H9 (cell line): Measurements from ENCODE around the gene CTPS1. TPM values are rescaled to one million over a fixed set of nuclear protein-coding genes. Genes with fewer than 3 reads are reported as not detected.

ENCODE experiments used
- DNase-seq: peaks from one replicate; pipeline ENCODE4 v3.0.0-alpha.2; 2017
- H2AFZ ChIP-seq: one replicate; pipeline ENCODE4 v1.6.1; 2013; ENCODE audit warnings: mild to moderate bottlenecking, low read length, control low read depth, moderate library complexity
- H2AK5ac ChIP-seq: 2 replicates; pipeline ENCODE4 v1.6.1; 2013; ENCODE audit warnings: low read length, control low read depth, mixed read lengths; ENCODE audit not compliant: insufficient read length
- H2BK120ac ChIP-seq: one replicate; pipeline ENCODE4 v1.6.1; 2013; ENCODE audit warnings: low read depth, mild to moderate bottlenecking, low read length, control low read depth, inconsistent platforms; ENCODE audit not compliant: poor library complexity, severe bottlenecking
- H2BK12ac ChIP-seq: 2 replicates; pipeline ENCODE4 v1.6.1; 2013; ENCODE audit warnings: low read length, control low read depth, mixed read lengths, low read depth; ENCODE audit not compliant: insufficient read length
- H2BK15ac ChIP-seq: 2 replicates; pipeline ENCODE4 v1.6.1; 2013; ENCODE audit warnings: low read depth, low read length, control low read depth
- H2BK20ac ChIP-seq: one replicate; pipeline ENCODE4 v1.6.1; 2013; ENCODE audit warnings: low read depth, mild to moderate bottlenecking, low read length, control low read depth, inconsistent platforms; ENCODE audit not compliant: poor library complexity, severe bottlenecking
- H2BK5ac ChIP-seq: 2 replicates; pipeline ENCODE4 v1.6.1; 2013; ENCODE audit warnings: low read length, control low read depth, mixed read lengths; ENCODE audit not compliant: insufficient read length
- H3K14ac ChIP-seq: 2 replicates; pipeline ENCODE4 v1.6.1; 2013; ENCODE audit warnings: low read length, control low read depth; ENCODE audit not compliant: insufficient read depth
- H3K18ac ChIP-seq: 2 replicates; pipeline ENCODE4 v1.6.1; 2013; ENCODE audit warnings: low read depth, mild to moderate bottlenecking, mixed read lengths, low read length, control low read depth; ENCODE audit not compliant: insufficient read length
- H3K23ac ChIP-seq: 2 replicates; pipeline ENCODE4 v1.6.1; 2013; ENCODE audit warnings: low read length, control low read depth, mixed read lengths, low read depth; ENCODE audit not compliant: insufficient read length
- H3K23me2 ChIP-seq: 2 replicates; pipeline ENCODE4 v1.6.1; 2013; ENCODE audit warnings: low read depth, mild to moderate bottlenecking, mixed read lengths, low read length, control low read depth; ENCODE audit not compliant: insufficient read length, poor library complexity, severe bottlenecking
- H3K27ac ChIP-seq: 2 replicates; pipeline ENCODE4 v1.5.1; 2013; ENCODE audit warnings: low read length, control low read depth, mixed read lengths, low read depth; ENCODE audit not compliant: insufficient read length
- H3K27me3 ChIP-seq: 2 replicates; pipeline ENCODE4 v1.6.1; 2013; ENCODE audit warnings: low read length, control low read depth, inconsistent platforms; ENCODE audit not compliant: insufficient read depth
- H3K4ac ChIP-seq: 2 replicates; pipeline ENCODE4 v1.6.1; 2013; ENCODE audit warnings: low read depth, mild to moderate bottlenecking, control low read depth, inconsistent platforms, low read length, moderate library complexity
- H3K4me1 ChIP-seq: 2 replicates; pipeline ENCODE4 v1.6.1; 2013; ENCODE audit warnings: low read length, control low read depth, inconsistent platforms; ENCODE audit not compliant: insufficient read depth
- H3K4me2 ChIP-seq: 2 replicates; pipeline ENCODE4 v1.6.1; 2013; ENCODE audit warnings: low read length, control low read depth, mixed read lengths; ENCODE audit not compliant: insufficient read length, insufficient read depth
- H3K56ac ChIP-seq: 2 replicates; pipeline ENCODE4 v1.6.1; 2013; ENCODE audit warnings: low read depth, mild to moderate bottlenecking, mixed read lengths, low read length, control low read depth; ENCODE audit not compliant: insufficient read length
- H3K79me1 ChIP-seq: 2 replicates; pipeline ENCODE4 v1.6.1; 2013; ENCODE audit warnings: low read depth, mild to moderate bottlenecking, moderate library complexity, low read length, control low read depth, inconsistent platforms; ENCODE audit not compliant: insufficient read depth, poor library complexity, severe bottlenecking
- H3K79me2 ChIP-seq: 2 replicates; pipeline ENCODE4 v1.6.1; 2013; ENCODE audit warnings: low read length, control low read depth, inconsistent platforms; ENCODE audit not compliant: insufficient read depth
- H3K9ac ChIP-seq: 2 replicates; pipeline ENCODE4 v1.6.1; 2013; ENCODE audit warnings: low read length, control low read depth, mixed read lengths; ENCODE audit not compliant: insufficient read length; ENCODE audit errors: extremely low read depth
- H3K9me3 ChIP-seq: one replicate; pipeline ENCODE4 v1.6.1; 2013; ENCODE audit warnings: low read depth, low read length, inconsistent platforms; ENCODE audit not compliant: control insufficient read depth
- H3T11ph ChIP-seq: one replicate; pipeline ENCODE4 v1.6.1; 2013; ENCODE audit warnings: mild to moderate bottlenecking, low read length, control low read depth, inconsistent platforms
- H4K20me1 ChIP-seq: one replicate; pipeline ENCODE4 v1.6.1; 2013; ENCODE audit not compliant: control insufficient read depth, insufficient read length, insufficient read depth
- H4K5ac ChIP-seq: 2 replicates; pipeline ENCODE4 v1.6.1; 2013; ENCODE audit warnings: low read depth, mild to moderate bottlenecking, mixed read lengths, low read length, control low read depth; ENCODE audit not compliant: insufficient read length
- H4K8ac ChIP-seq: replicated peaks from 2 replicates; pipeline ENCODE4 v1.6.1; 2013; ENCODE audit warnings: low read length, control low read depth, mixed read lengths, low read depth; ENCODE audit not compliant: insufficient read length
- H4K91ac ChIP-seq: 2 replicates; pipeline ENCODE4 v1.6.1; 2013; ENCODE audit warnings: low read depth, mild to moderate bottlenecking, moderate library complexity, mixed read lengths, low read length, control low read depth; ENCODE audit not compliant: insufficient read length
- H3K27ac Mint-ChIP-seq, 3 experiments: 2 replicates in 2 of 3; 3 replicates in 1 of 3; pipeline ENCODE4 v1.8.0; 2020 to 2021; ENCODE audit warnings: mixed read lengths in 3 of 3, mild to moderate bottlenecking in 1 of 3, moderate library complexity in 1 of 3
- H3K27me3 Mint-ChIP-seq: 2 replicates; pipeline ENCODE4 v1.8.0; 2021; ENCODE audit warnings: low read depth, mild to moderate bottlenecking, moderate library complexity, mixed read lengths
- H3K36me3 Mint-ChIP-seq, 3 experiments: 2 replicates in 2 of 3; 3 replicates in 1 of 3; pipeline ENCODE4 v1.8.0; 2020 to 2021; ENCODE audit warnings: low read depth in 3 of 3, mixed read lengths in 3 of 3; ENCODE audit not compliant: insufficient read depth in 1 of 3
- H3K4me1 Mint-ChIP-seq, 2 experiments: 2 replicates each; pipeline ENCODE4 v1.8.0; 2020; ENCODE audit warnings: mixed read lengths in 2 of 2
- H3K4me3 Mint-ChIP-seq, 2 experiments: 2 replicates in 1 of 2; 3 replicates in 1 of 2; pipeline ENCODE4 v1.8.0; 2020 to 2021; ENCODE audit warnings: mild to moderate bottlenecking in 2 of 2, mixed read lengths in 2 of 2, moderate library complexity in 1 of 2
- H3K9me3 Mint-ChIP-seq, 2 experiments: 2 replicates in 1 of 2; 3 replicates in 1 of 2; pipeline ENCODE4 v1.8.0; 2020; ENCODE audit warnings: mild to moderate bottlenecking in 2 of 2, mixed read lengths in 2 of 2, moderate library complexity in 1 of 2
- CTCF ChIP-seq: fragments of 200-600 bp; sonication (generic); conservative IDR thresholded peaks from 3 replicates; pipeline ENCODE4 v1.8.0; 2021; ENCODE audit warnings: antibody characterized with exemption, mild to moderate bottlenecking
- WGBS: extraction: QIAGEN DNeasy Blood & Tissue Kit; methylation state at CpG from one replicate; pipeline ENCODE4 v1.1.7; 2013; ENCODE audit warnings: missing lambda C conversion rate, low lambda C conversion rate, mixed read lengths; ENCODE audit not compliant: insufficient read length; ENCODE audit errors: extremely low coverage; 5-methylcytosine and 5-hydroxymethylcytosine counted together
- total RNA-seq: library from RNA; stranded (reverse); gene quantifications from 2 replicates; pipeline ENCODE4 v1.2.1, GENCODE V29; 2021

Gene CTPS1
- total RNA-seq, 1 experiment from 2014 or later: 105 TPM

DNA sequence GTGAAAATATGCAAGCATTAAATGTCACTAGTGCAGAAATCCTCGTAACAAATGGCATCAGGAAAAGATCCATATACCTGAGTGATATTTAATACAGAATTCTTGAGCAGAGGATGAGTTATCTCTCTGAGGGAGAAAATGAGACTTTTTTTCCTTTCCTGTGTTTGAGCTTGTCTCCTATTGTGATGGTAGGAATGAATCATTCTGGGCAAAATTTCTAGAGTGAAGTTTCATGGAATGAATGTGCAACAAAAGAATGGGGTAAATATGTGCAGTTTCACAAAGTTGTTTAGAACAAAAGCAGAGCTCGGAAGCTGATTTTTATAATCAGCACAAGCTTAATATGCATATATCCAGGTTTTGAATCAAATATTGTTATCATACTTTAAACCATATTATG lies 4.6 kb downstream of the CTPS1 start:
- Histone ChIP-seq H4K20me1 (no peaks in the 10 kb centered on the region), H4K91ac (no peak overlapping the region), H3K23me2 (peaks cover 7% of the 10 kb centered on the region), H3K56ac (no peak overlapping the region), H3T11ph (no peak overlapping the region), H3K27ac (no peak overlapping the region), H2AFZ (no peak overlapping the region), H2BK15ac (no peak overlapping the region), H4K5ac (no peak overlapping the region), H3K79me1 (no peaks in the 10 kb centered on the region), H2BK20ac (no peak overlapping the region), H3K23ac (no peak overlapping the region), H3K4me1 (peaks cover 6% of the 10 kb centered on the region), H3K4ac (no peak overlapping the region), H2BK5ac (no peak overlapping the region), H3K4me2 (no peak overlapping the region), H4K8ac (no peak overlapping the region), H2BK12ac (no peak overlapping the region), H2AK5ac (no peak overlapping the region), H3K9me3 (no peaks in the 10 kb centered on the region), H3K79me2 (peaks cover 20% of the 10 kb centered on the region; the same call in 1 of the 2 replicates), H2BK120ac (no peak overlapping the region), H3K14ac (no peak overlapping the region), H3K18ac (no peak overlapping the region), H3K27me3 (no peaks in the 10 kb centered on the region), H3K9ac (no peak overlapping the region)
- H3K4me1 Mint-ChIP-seq: peaks cover 16 to 19% of the 10 kb centered on the region in 2 experiments
- H3K4me3 Mint-ChIP-seq: no peak overlapping the region
- peaks cover 43 to 65% (median 61%) of the 10 kb centered on the region in 3 experiments; a peak in 6 of 7 replicates for H3K36me3 Mint-ChIP-seq
- H3K9me3 Mint-ChIP-seq: no peaks in the 10 kb centered on the region
- TF ChIP-seq CTCF: no peak
- DNase-seq: no peak
- H3K27me3 Mint-ChIP-seq: no peaks in the 10 kb centered on the region
- no peak overlapping the region for H3K27ac Mint-ChIP-seq
- no CpG with 5 or more reads among the region's 2 CpGs for WGBS
